Neutrophil (primary cell): Measurements from ENCODE around the gene NBAS.

ENCODE experiments used
- H3K27ac ChIP-seq: fragments of 200-600 bp; sonication (generic); 2 replicates; pipeline ENCODE4 v1.5.1; 2016; ENCODE audit warnings: mild to moderate bottlenecking, moderate library complexity
- H3K27me3 ChIP-seq: fragments of 200-600 bp; sonication (generic); 2 replicates; pipeline ENCODE4 v1.6.0; 2016; ENCODE audit warnings: mild to moderate bottlenecking
- H3K36me3 ChIP-seq: fragments of 200-600 bp; sonication (generic); 2 replicates; pipeline ENCODE4 v1.5.1; 2017
- H3K4me1 ChIP-seq, 2 experiments: fragments of 200-600 bp in 1 of 2; sonication (generic) in 1 of 2; 1 replicate in 1 of 2; 2 replicates in 1 of 2; pipeline versions ENCODE4 v1.5.1 to v1.6.1; 2013 to 2016; ENCODE audit warnings: low read depth in 1 of 2, low read length in 1 of 2, mild to moderate bottlenecking in 1 of 2, moderate library complexity in 1 of 2; ENCODE audit not compliant: control insufficient read depth in 1 of 2, insufficient read depth in 1 of 2
- H3K4me3 ChIP-seq, 2 experiments: fragments of 200-600 bp in 1 of 2; sonication (generic) in 1 of 2; 1 replicate in 1 of 2; 2 replicates in 1 of 2; pipeline ENCODE4 v1.5.1; 2013 to 2016; ENCODE audit warnings: low read depth in 1 of 2, low read length in 1 of 2, mild to moderate bottlenecking in 1 of 2, moderate library complexity in 1 of 2
- H3K9me3 ChIP-seq: fragments of 200-600 bp; sonication (generic); 2 replicates; pipeline ENCODE4 v1.5.1; 2016
- TF ChIP-seq, protein P1 (sequence below): fragments of 200-600 bp; sonication (generic); IDR thresholded peaks from 2 replicates; pipeline ENCODE4 v1.5.1; 2016; ENCODE audit warnings: antibody characterized with exemption

NBAS gene

DNA sequence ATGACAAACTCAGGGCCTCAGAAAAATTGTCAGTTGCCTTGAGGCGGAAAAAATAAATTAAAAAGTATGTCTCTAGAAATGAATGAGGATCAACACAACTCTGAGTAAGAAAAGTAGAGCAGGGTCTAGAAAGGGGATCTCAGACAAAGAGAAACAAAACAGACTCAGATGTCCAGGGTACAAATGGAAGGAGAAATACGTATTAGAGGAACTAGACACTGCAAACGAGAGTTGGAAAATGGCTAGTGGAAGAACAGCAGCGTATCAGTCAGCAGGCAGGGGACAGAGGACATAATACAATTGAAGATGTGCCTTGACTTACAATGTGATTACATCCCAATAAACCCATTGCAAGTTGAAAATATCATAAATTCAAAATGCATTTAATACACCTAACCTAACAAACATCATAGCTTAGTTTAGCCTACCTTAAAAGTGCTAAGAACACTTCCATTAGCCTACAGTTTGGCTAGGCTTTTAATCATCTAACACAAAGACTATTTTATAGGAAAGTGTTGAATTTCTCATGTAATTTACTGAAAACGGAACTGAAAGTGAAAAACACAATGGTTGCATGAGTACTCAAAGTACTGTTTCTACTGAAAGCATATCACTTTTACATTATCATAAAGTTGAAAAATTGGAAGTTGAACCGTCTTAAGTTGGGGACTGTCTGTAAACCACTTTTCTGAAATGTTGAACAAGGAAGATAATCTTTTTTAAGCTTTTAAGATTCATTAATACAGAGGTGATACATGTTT is 182.8 kb downstream of the NBAS start:
- TF ChIP-seq, protein P1, sequence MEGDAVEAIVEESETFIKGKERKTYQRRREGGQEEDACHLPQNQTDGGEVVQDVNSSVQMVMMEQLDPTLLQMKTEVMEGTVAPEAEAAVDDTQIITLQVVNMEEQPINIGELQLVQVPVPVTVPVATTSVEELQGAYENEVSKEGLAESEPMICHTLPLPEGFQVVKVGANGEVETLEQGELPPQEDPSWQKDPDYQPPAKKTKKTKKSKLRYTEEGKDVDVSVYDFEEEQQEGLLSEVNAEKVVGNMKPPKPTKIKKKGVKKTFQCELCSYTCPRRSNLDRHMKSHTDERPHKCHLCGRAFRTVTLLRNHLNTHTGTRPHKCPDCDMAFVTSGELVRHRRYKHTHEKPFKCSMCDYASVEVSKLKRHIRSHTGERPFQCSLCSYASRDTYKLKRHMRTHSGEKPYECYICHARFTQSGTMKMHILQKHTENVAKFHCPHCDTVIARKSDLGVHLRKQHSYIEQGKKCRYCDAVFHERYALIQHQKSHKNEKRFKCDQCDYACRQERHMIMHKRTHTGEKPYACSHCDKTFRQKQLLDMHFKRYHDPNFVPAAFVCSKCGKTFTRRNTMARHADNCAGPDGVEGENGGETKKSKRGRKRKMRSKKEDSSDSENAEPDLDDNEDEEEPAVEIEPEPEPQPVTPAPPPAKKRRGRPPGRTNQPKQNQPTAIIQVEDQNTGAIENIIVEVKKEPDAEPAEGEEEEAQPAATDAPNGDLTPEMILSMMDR, result no peak
- no peaks in the 10 kb centered on the region for H3K4me1 ChIP-seq
- no peak overlapping the region for H3K4me3 ChIP-seq

DNA sequence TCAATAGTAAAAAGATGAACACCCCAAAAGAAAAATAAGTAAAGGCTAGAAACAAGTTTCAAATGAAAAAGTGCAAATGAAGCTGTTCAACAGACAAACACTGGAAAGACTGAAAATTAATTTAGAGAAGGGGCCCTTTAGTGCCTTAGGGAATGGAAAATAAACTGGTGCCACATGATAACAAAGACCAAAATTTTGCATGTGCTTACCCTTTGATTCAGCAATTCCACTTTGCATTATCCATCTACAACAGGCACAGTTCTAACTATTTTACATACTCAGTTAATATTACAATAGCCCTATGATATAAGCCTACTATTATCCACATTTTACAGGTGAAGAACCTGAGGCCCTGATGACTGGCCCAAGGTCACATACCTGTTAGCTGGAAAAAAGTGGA is 183.9 kb downstream of the NBAS start:
- H3K4me3 ChIP-seq, result no peak overlapping the region
- no peaks in the 10 kb centered on the region for H3K9me3 ChIP-seq
- no peak overlapping the region for H3K27ac ChIP-seq
- H3K27me3 ChIP-seq, result no peaks in the 10 kb centered on the region
- TF ChIP-seq, protein P1, result no peak
- peaks cover 12% of the 10 kb centered on the region for H3K36me3 ChIP-seq
- no peaks in the 10 kb centered on the region for H3K4me1 ChIP-seq

More for the DNA sequence above, 182.8 kb downstream of the NBAS start:
- H3K9me3 ChIP-seq, result no peaks in the 10 kb centered on the region
- no peak overlapping the region for H3K27ac ChIP-seq
- H3K36me3 ChIP-seq, result peaks cover 12% of the 10 kb centered on the region
- no peaks in the 10 kb centered on the region for H3K27me3 ChIP-seq

DNA sequence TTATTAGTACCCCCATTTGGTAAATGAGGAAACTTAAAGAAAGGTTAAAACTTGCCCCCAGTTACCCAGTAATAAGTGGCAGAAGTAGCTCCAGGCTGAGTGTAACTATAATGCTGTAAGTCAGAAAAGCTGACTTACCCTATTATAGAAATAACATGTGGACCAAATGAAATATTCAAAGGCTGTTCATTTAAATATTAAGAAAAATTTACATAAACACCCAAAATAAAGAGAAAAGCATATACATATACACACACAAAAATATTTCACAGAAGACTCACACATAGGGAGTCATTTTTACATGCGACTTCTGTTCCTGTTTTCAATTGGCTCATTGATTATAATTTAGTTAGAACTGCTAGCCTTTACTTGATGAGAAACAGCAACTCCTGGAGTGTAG is 189.1 kb downstream of the NBAS start:
- Histone ChIP-seq H3K27me3 (no peaks in the 10 kb centered on the region), H3K4me1 (no peaks in the 10 kb centered on the region), H3K4me3 (no peak overlapping the region), H3K36me3 (peaks cover 3% of the 10 kb centered on the region), H3K27ac (no peak overlapping the region), H3K9me3 (no peaks in the 10 kb centered on the region)
- TF ChIP-seq, protein P1, result no peak

DNA sequence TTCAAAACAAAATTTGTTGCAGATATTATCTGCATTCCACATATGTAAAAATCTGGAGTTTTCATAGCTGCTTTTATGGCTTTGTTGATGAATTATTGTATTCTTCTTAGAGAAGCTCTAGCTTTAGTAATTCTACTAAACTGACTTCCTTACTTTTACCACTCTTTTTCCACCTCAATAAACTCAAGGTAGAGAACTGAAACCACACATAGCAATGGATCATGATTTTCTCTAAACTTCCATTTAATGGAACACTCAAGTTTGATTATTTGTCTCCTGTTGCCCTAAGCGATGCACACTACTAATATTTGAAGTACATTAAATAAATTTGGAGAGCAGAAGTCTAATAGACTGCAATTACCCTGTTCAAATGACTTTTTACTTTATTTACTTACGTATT is 192.0 kb downstream of the NBAS start:
- Histone ChIP-seq H3K27ac (no peak overlapping the region), H3K9me3 (no peaks in the 10 kb centered on the region), H3K36me3 (peaks cover 7% of the 10 kb centered on the region), H3K4me1 (no peaks in the 10 kb centered on the region), H3K27me3 (no peaks in the 10 kb centered on the region), H3K4me3 (no peak overlapping the region)
- TF ChIP-seq, protein P1, result no peak

DNA sequence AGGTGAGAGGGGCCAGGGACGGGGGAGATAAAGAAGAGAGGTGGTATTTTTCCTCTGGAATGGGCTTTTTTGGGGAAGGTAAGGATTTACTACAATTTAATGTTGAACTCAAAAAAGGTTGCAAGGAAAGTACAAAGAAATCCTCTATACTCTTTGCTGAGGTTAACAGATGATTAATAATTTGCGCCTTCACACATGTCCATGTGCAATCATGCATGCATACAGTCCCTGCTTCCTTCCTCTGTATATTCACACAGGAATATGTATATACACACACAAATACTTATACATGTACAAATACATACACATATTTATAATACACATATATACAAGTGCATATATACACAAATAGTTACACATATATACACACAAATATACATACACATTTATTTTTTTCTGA is 193.4 kb downstream of the NBAS start:
- TF ChIP-seq, protein P1, result no peak

More for the DNA sequence above, 193.4 kb downstream of the NBAS start:
- Histone ChIP-seq H3K4me1 (no peaks in the 10 kb centered on the region), H3K27ac (no peak overlapping the region), H3K4me3 (no peak overlapping the region), H3K36me3 (peaks cover 8% of the 10 kb centered on the region), H3K9me3 (no peaks in the 10 kb centered on the region), H3K27me3 (no peaks in the 10 kb centered on the region)
